GM23338 (cell line): Measurements from ENCODE around the gene ARID3A. TPM values are rescaled to one million over a fixed set of nuclear protein-coding genes. Genes with fewer than 3 reads are reported as not detected.

Experiments used
- ATAC-seq: fragments of 200-7000 bp; cut with Tn5 transposase; 3 replicates; pipeline ENCODE4 v1.9.1; 2020
- DNase-seq: peaks from one replicate; pipeline ENCODE4 v3.0.0-alpha.2; 2015; ENCODE audit warnings: low spot score
- H2AFZ ChIP-seq: fragments of 200-600 bp; sonication (generic); 2 replicates; pipeline ENCODE4 v1.8.0; 2016; ENCODE audit warnings: antibody characterized with exemption, mild to moderate bottlenecking, moderate library complexity
- H3F3A ChIP-seq: fragments of 200-600 bp; sonication (generic); replicated peaks from 2 replicates; pipeline ENCODE4 v1.8.0; 2017; ENCODE audit warnings: antibody characterized with exemption, mixed run types, low read depth
- H3K27ac ChIP-seq: fragments of 200-600 bp; sonication (generic); 2 replicates; pipeline ENCODE4 v1.6.1; 2016; ENCODE audit warnings: low read depth
- H3K27me3 ChIP-seq: fragments of 200-600 bp; sonication (generic); 2 replicates; pipeline ENCODE4 v1.8.0; 2016; ENCODE audit warnings: mild to moderate bottlenecking, mixed run types, moderate library complexity; ENCODE audit not compliant: insufficient read depth
- H3K36me3 ChIP-seq: fragments of 200-600 bp; sonication (generic); 2 replicates; pipeline ENCODE4 v1.8.0; 2016; ENCODE audit warnings: mild to moderate bottlenecking; ENCODE audit not compliant: insufficient read depth
- H3K4me1 ChIP-seq: fragments of 200-600 bp; sonication (generic); 2 replicates; pipeline ENCODE4 v1.8.0; 2016; ENCODE audit warnings: mild to moderate bottlenecking, moderate library complexity; ENCODE audit not compliant: insufficient read depth
- H3K4me2 ChIP-seq: fragments of 200-600 bp; sonication (generic); 2 replicates; pipeline ENCODE4 v1.7.1; 2017; ENCODE audit warnings: mixed run types
- H3K4me3 ChIP-seq: fragments of 200-600 bp; sonication (generic); 2 replicates; pipeline ENCODE4 v1.6.1; 2016; ENCODE audit warnings: mixed run types
- H3K79me2 ChIP-seq: fragments of 200-600 bp; sonication (generic); replicated peaks from 2 replicates; pipeline ENCODE4 v1.8.0; 2017; ENCODE audit warnings: mild to moderate bottlenecking; ENCODE audit not compliant: insufficient read depth
- H3K9me2 ChIP-seq: fragments of 200-600 bp; sonication (generic); 2 replicates; pipeline ENCODE4 v1.8.0; 2017; ENCODE audit not compliant: insufficient read depth
- H4K20me1 ChIP-seq: fragments of 200-600 bp; sonication (generic); replicated peaks from 2 replicates; pipeline ENCODE4 v1.8.0; 2017; ENCODE audit warnings: mild to moderate bottlenecking; ENCODE audit not compliant: insufficient read depth
- H3K27ac Mint-ChIP-seq: 2 replicates; pipeline ENCODE4 v1.8.0; 2020; ENCODE audit warnings: inconsistent platforms, mild to moderate bottlenecking, moderate library complexity, mixed read lengths
- H3K27me3 Mint-ChIP-seq: 3 replicates; pipeline ENCODE4 v1.8.0; 2022; ENCODE audit warnings: low read depth, mild to moderate bottlenecking, moderate library complexity, mixed read lengths, inconsistent platforms; ENCODE audit not compliant: insufficient read depth, poor library complexity
- H3K36me3 Mint-ChIP-seq: 3 replicates; pipeline ENCODE4 v1.8.0; 2021; ENCODE audit warnings: low read depth, mild to moderate bottlenecking, inconsistent platforms, moderate library complexity, mixed read lengths
- H3K4me1 Mint-ChIP-seq: 3 replicates; pipeline ENCODE4 v1.8.0; 2020; ENCODE audit warnings: mild to moderate bottlenecking, inconsistent platforms, mixed read lengths
- H3K4me3 Mint-ChIP-seq: 3 replicates; pipeline ENCODE4 v1.8.0; 2021; ENCODE audit warnings: moderate library complexity, mild to moderate bottlenecking, inconsistent platforms, mixed read lengths
- H3K9me3 Mint-ChIP-seq: 3 replicates; pipeline ENCODE4 v1.8.0; 2020; ENCODE audit warnings: moderate library complexity, mild to moderate bottlenecking, inconsistent platforms, mixed read lengths
- CREB1 ChIP-seq: fragments of 250-450 bp; sonication (Bioruptor Pico); IDR thresholded peaks from 2 replicates; pipeline ENCODE4 v1.5.0; 2020; ENCODE audit warnings: low read depth, mild to moderate bottlenecking, moderate library complexity
- ETS1 ChIP-seq: IDR thresholded peaks from 2 replicates; pipeline ENCODE4 v1.6.1; 2016; ENCODE audit warnings: antibody characterized with exemption
- JUNB ChIP-seq: IDR thresholded peaks from one replicate; pipeline ENCODE4 v1.6.1; 2016; ENCODE audit warnings: antibody characterized with exemption; ENCODE audit not compliant: unreplicated experiment
- POLR2AphosphoS5 ChIP-seq: IDR thresholded peaks from 2 replicates; pipeline ENCODE4 v1.6.1; 2016; ENCODE audit warnings: antibody characterized with exemption, low read depth
- REST ChIP-seq: IDR thresholded peaks from one replicate; pipeline ENCODE4 v1.6.1; 2018; ENCODE audit warnings: antibody characterized with exemption; ENCODE audit not compliant: unreplicated experiment
- STAT1 ChIP-seq: IDR thresholded peaks from one replicate; pipeline ENCODE4 v1.6.1; 2016; ENCODE audit warnings: antibody characterized with exemption; ENCODE audit not compliant: unreplicated experiment
- ZNF114 ChIP-seq: fragments of 250-450 bp; sonication (Bioruptor Pico); IDR thresholded peaks from 2 replicates; pipeline ENCODE4 v1.5.0; 2020; ENCODE audit warnings: mild to moderate bottlenecking, moderate library complexity
- ZNF331 ChIP-seq: fragments of 250-450 bp; sonication (Bioruptor Pico); IDR thresholded peaks from 2 replicates; pipeline ENCODE4 v1.5.0; 2020; ENCODE audit warnings: low read depth, mild to moderate bottlenecking, moderate library complexity
- ZNF462 ChIP-seq: fragments of 250-450 bp; sonication (Bioruptor Pico); IDR thresholded peaks from 2 replicates; pipeline ENCODE4 v1.5.0; 2020; ENCODE audit warnings: mild to moderate bottlenecking, moderate library complexity
- polyA plus RNA-seq: library from polyadenylated mRNA; unstranded; fragments of >200 nt; fragmentation: Nextera tagmentation; extraction: Ambion mirVana; gene quantifications from 2 replicates; pipeline ENCODE4 v1.2.1, GENCODE V29; 2016
- total RNA-seq: library from RNA; depleted of rRNA; stranded (reverse); fragments of >200 nt; shearing (Covaris generic); gene quantifications from 2 replicates; pipeline ENCODE4 v1.2.3, GENCODE V29; 2014

ARID3A gene
- total and polyA plus RNA-seq, 2 experiments from 2014 or later, result 33.6 to 51.6 TPM

GRCh38 chr19:934865-935479, 9.1 kb downstream of the ARID3A start:
- ATAC-seq (no peak), DNase-seq (no peak)
- Histone ChIP-seq H3K27me3 (no peaks in the 10 kb centered on the region), H3F3A (peaks cover 9% of the 10 kb centered on the region; the same call in 1 of the 2 replicates), H3K9me2 (no peaks in the 10 kb centered on the region), H3K4me3 (no peak overlapping the region), H3K27ac (no peak overlapping the region), H2AFZ (no peak overlapping the region), H3K4me1 (peaks cover 10% of the 10 kb centered on the region; the same call in 1 of the 2 replicates), H3K79me2 (peaks cover 84% of the 10 kb centered on the region), H4K20me1 (peaks cover 8% of the 10 kb centered on the region), H3K4me2 (no peak overlapping the region), H3K36me3 (no peaks in the 10 kb centered on the region; the same call in 1 of the 2 replicates)
- H3K4me3 Mint-ChIP-seq, result no peak overlapping the region
- no peaks in the 10 kb centered on the region; the same call in 1 of the 3 replicates for H3K9me3 Mint-ChIP-seq
- peaks cover 37% of the 10 kb centered on the region for H3K36me3 Mint-ChIP-seq
- peaks cover 8% of the 10 kb centered on the region; the same call in 1 of the 3 replicates for H3K4me1 Mint-ChIP-seq
- TF ChIP-seq STAT1, result no peak
- no peak for TF ChIP-seq CREB1 (CRISPR knock-in tag)
- TF ChIP-seq ZNF331 (CRISPR knock-in tag), result no peak
- no peak for TF ChIP-seq ZNF462 (CRISPR knock-in tag)
- TF ChIP-seq POLR2AphosphoS5, result no peak
- H3K27ac Mint-ChIP-seq, result no peak overlapping the region
- peaks cover 9% of the 10 kb centered on the region for H3K27me3 Mint-ChIP-seq

GRCh38 chr19:936175-936546, 10.3 kb downstream of the ARID3A start:
- no peak overlapping the region for H3K27ac Mint-ChIP-seq
- Histone ChIP-seq H3K36me3 (no peaks in the 10 kb centered on the region), H4K20me1 (peaks cover 8% of the 10 kb centered on the region), H3K27me3 (no peaks in the 10 kb centered on the region), H3K4me3 (no peak overlapping the region), H3F3A (0 out of 2 replicates have a peak, but pooled peaks cover 6% of the 10 kb centered on the region), H3K27ac (no peak overlapping the region), H3K9me2 (no peaks in the 10 kb centered on the region), H3K4me1 (peaks cover 10% of the 10 kb centered on the region; the same call in 1 of the 2 replicates), H3K79me2 (peaks cover 88% of the 10 kb centered on the region), H2AFZ (no peak overlapping the region), H3K4me2 (no peak overlapping the region)
- peaks cover 11% of the 10 kb centered on the region for H3K27me3 Mint-ChIP-seq
- ATAC-seq (no peak), DNase-seq (no peak)
- H3K4me1 Mint-ChIP-seq, result peaks cover 8% of the 10 kb centered on the region; the same call in 2 of the 3 replicates
- no peak overlapping the region for H3K4me3 Mint-ChIP-seq
- peaks cover 33% of the 10 kb centered on the region for H3K36me3 Mint-ChIP-seq
- peaks cover 2% of the 10 kb centered on the region; the same call in 2 of the 3 replicates for H3K9me3 Mint-ChIP-seq
- TF ChIP-seq ZNF331 (CRISPR knock-in tag) (no peak), JUNB (no peak), REST (no peak), ETS1 (no peak), CREB1 (CRISPR knock-in tag) (no peak), ZNF114 (CRISPR knock-in tag) (no peak)
